Measurements from ENCODE around the gene C14orf119. TPM values are rescaled to one million over a fixed set of nuclear protein-coding genes. Genes with fewer than 3 reads are reported as not detected.

C14orf119 gene
- total and polyA plus RNA-seq, 8 donors: 52.6 to 67.6 (median 63.5) TPM

DNA sequence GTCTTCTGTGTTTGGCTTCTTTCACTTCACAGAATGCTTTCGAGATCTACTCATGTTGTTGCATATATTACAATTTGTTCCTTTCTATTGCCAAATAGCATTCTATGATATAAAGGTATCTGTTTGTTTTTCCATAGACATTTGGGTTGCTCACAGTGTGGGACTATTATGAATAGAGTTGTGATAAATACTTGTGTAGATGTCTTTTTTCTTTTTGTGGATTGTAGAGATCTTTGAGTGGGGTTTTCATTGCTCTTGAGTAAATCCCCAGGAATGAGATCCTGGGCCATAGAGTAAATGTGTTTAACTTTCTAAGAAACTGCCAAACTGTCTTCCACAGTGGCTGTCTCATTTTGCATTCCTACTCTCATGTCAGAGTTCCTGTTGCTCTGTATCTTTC is 48.6 kb downstream of the C14orf119 start:
- intact Hi-C loops (cut with DNase I): no loop called here
- TF ChIP-seq, protein P1, sequence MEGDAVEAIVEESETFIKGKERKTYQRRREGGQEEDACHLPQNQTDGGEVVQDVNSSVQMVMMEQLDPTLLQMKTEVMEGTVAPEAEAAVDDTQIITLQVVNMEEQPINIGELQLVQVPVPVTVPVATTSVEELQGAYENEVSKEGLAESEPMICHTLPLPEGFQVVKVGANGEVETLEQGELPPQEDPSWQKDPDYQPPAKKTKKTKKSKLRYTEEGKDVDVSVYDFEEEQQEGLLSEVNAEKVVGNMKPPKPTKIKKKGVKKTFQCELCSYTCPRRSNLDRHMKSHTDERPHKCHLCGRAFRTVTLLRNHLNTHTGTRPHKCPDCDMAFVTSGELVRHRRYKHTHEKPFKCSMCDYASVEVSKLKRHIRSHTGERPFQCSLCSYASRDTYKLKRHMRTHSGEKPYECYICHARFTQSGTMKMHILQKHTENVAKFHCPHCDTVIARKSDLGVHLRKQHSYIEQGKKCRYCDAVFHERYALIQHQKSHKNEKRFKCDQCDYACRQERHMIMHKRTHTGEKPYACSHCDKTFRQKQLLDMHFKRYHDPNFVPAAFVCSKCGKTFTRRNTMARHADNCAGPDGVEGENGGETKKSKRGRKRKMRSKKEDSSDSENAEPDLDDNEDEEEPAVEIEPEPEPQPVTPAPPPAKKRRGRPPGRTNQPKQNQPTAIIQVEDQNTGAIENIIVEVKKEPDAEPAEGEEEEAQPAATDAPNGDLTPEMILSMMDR (IDR thresholded peaks at IDR 0.05): no peak
- H3K4me1 ChIP-seq: peaks cover 10% of the 10 kb centered on the region in 2 donors
- DNase-seq (no peak), ATAC-seq (no peak)
- peaks cover 0 to 12% of the 10 kb centered on the region in 2 donors for H3K36me3 ChIP-seq
- no peak overlapping the region for H3K27ac ChIP-seq
- H3K27me3 ChIP-seq: no peaks in the 10 kb centered on the region
- H3K4me3 ChIP-seq: no peak overlapping the region
- no peaks in the 10 kb centered on the region for H3K9me3 ChIP-seq

DNA sequence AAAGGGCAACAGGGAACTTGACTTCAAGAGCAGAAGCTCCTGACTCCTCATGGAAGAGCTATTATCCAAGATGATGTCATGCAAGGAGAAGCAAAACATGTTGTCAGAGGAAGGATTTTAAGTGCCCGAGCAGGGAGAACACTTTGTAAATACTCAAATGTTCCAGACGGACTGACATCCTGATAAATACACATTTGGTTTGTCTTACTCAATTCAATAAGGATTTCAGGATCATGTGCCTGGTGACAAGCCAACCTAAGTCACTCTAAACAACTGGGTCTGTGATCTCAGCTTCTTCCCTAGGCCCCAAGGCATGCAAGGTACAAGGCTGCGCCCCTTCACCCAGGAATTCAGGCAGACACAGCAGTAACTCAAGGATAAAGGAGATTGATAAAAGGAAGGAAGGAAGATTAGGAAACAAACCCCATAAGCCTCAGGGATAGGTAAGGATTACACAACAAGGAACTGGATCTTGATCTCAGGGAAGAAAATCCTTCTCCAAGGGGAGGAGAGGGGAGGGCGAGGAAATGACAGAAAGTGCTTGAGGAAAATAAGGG is 50.6 kb downstream of the C14orf119 start:
- H3K27ac ChIP-seq: no peak overlapping the region
- intact Hi-C loops (cut with DNase I): no loop called here
- ATAC-seq (peak; percentile 22), DNase-seq (no peak)
- peaks cover 10% of the 10 kb centered on the region in 2 donors for H3K4me1 ChIP-seq
- no peak overlapping the region for H3K4me3 ChIP-seq
- no peaks in the 10 kb centered on the region for H3K9me3 ChIP-seq
- no peaks in the 10 kb centered on the region for H3K27me3 ChIP-seq
- TF ChIP-seq, protein P1 (IDR thresholded peaks at IDR 0.05): no peak
- H3K36me3 ChIP-seq: no peaks in the 10 kb centered on the region

DNA sequence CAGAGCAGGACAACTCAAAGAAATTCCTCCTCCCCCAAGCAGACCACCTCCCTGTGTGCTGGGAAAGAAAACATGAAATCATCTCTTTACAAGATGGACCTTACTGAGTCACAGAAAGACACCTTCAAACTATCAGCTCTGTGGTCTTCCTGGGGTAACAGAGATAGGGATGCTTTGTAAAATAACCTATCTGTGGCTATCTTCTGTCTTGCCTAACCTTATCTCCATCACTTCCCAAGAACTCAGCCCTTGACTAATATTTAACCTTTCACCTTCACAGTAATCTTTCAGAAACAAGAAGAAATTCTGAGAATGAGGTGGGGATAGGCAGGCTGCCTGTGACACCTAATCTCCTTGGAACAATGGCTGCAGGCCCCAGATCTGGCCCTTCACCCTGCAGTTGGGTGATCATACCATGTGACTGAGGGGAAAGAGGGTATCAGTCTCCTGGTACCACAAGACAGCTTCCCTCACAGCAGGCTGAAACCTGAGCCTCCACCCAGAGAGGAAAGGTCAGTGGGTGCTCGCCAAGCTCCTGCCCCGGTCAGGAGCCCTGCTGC is 51.1 kb downstream of the C14orf119 start:
- Histone ChIP-seq H3K4me3 (no peak overlapping the region), H3K27ac (no peak overlapping the region), H3K36me3 (no peaks in the 10 kb centered on the region), H3K9me3 (no peaks in the 10 kb centered on the region), H3K4me1 (peaks cover 10% of the 10 kb centered on the region in 2 donors), H3K27me3 (no peaks in the 10 kb centered on the region)
- intact Hi-C loops (cut with DNase I): no loop called here
- TF ChIP-seq, protein P1 (IDR thresholded peaks at IDR 0.05): no peak
- DNase-seq (no peak), ATAC-seq (no peak)

DNA sequence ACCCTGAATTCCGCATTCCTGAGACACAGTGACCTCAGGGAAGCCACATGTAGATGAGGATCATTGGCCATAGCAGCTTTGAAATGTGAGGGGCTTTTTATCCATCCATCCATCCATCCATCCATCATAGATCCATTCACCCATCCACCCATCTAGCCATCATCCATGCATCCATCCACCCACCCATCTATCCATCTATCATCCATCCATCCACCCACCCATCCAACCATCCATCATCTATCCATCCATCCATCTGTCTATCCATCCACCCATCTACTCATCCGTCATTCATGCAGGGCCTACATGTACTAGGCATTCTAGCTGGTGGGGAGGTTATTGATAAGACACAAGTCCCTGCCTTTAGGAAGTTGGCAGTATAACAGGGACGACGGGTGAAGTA is 51.7 kb downstream of the C14orf119 start:
- Histone ChIP-seq H3K27me3 (no peaks in the 10 kb centered on the region), H3K4me3 (no peak overlapping the region), H3K36me3 (no peaks in the 10 kb centered on the region), H3K4me1 (peaks cover 7 to 10% of the 10 kb centered on the region in 2 donors), H3K9me3 (no peaks in the 10 kb centered on the region), H3K27ac (no peak overlapping the region)
- ATAC-seq (no peak), DNase-seq (no peak)
- intact Hi-C loops (cut with DNase I): no loop called here
- TF ChIP-seq, protein P1 (IDR thresholded peaks at IDR 0.05): no peak

DNA sequence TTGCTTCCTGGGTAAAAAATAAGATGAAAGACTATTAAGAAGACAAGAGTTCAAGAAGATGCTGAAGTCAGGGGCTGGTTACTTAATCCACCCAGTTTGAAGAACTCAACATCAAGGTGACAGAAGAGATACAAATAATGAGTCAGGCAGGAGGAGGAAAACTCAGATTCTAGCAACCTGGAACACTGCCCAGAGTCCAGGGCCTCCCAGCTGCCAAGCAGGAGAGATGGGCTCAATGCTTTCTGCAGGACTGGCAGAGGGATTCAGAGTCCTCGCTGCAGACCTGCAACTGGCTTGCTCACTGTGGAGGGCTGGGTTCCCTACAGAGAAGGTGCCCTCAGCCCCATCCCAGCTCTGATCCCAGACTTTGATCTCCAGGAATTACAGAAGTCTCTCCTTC is 52.4 kb downstream of the C14orf119 start:
- no peaks in the 10 kb centered on the region for H3K36me3 ChIP-seq
- TF ChIP-seq, protein P1 (IDR thresholded peaks at IDR 0.05): no peak
- intact Hi-C loops (cut with DNase I): no loop called here
- H3K9me3 ChIP-seq: no peaks in the 10 kb centered on the region
- H3K4me3 ChIP-seq: no peak overlapping the region
- peaks cover 0 to 10% of the 10 kb centered on the region in 2 donors for H3K4me1 ChIP-seq
- no peaks in the 10 kb centered on the region for H3K27me3 ChIP-seq
- ATAC-seq (no peak), DNase-seq (no peak)
- no peak overlapping the region for H3K27ac ChIP-seq

All from left lung (tissue), 10 donors.